ENCODE data around the gene CEP350.

The CEP350 gene

GRCh38 chr1:179954493-179955286 is at the start of gene CEP350:
Gene CEP350, plus strand, starts transcription at chr1:179954810. Its CDS starts 31,372 bp downstream, at chr1:179986182.
- in situ Hi-C loops (cut with MboI; ENCODE audit: low sequenced_read_pairs): no loop called here

- in situ Hi-C loops (cut with MboI; ENCODE audit: low sequenced_read_pairs): no loop called here
These were observed 43.7 kb upstream of the CEP350 start for GRCh38 chr1:179910934-179911333.

- in situ Hi-C loops (cut with MboI; ENCODE audit: low sequenced_read_pairs): no loop called here
These were observed 42.8 kb upstream of the CEP350 start for GRCh38 chr1:179911812-179912211.

GRCh38 chr1:179917601-179918429 is 36.8 kb upstream of the CEP350 start:
- in situ Hi-C loops (cut with MboI; ENCODE audit: low sequenced_read_pairs): no loop called here

GRCh38 chr1:179921472-179921871 is 33.1 kb upstream of the CEP350 start:
- in situ Hi-C loops (cut with MboI; ENCODE audit: low sequenced_read_pairs): no loop called here

- in situ Hi-C loops (cut with MboI; ENCODE audit: low sequenced_read_pairs): no loop called here
These were observed 32.4 kb upstream of the CEP350 start for GRCh38 chr1:179921981-179922872.

- in situ Hi-C loops (cut with MboI; ENCODE audit: low sequenced_read_pairs): no loop called here
These were observed 31.6 kb upstream of the CEP350 start for GRCh38 chr1:179923029-179923428.

- in situ Hi-C loops (cut with MboI; ENCODE audit: low sequenced_read_pairs): no loop called here
These were observed 30.3 kb upstream of the CEP350 start for GRCh38 chr1:179924268-179924667.

- in situ Hi-C loops (cut with MboI; ENCODE audit: low sequenced_read_pairs): no loop called here
These were observed 29.3 kb upstream of the CEP350 start for GRCh38 chr1:179925302-179925701.

GRCh38 chr1:179925922-179926849 is 28.4 kb upstream of the CEP350 start:
- in situ Hi-C loops (cut with MboI; ENCODE audit: low sequenced_read_pairs): no loop called here

GRCh38 chr1:179926850-179927205 is 27.8 kb upstream of the CEP350 start:
- in situ Hi-C loops (cut with MboI; ENCODE audit: low sequenced_read_pairs): no loop called here

GRCh38 chr1:179929955-179930798 is 24.4 kb upstream of the CEP350 start:
- in situ Hi-C loops (cut with MboI; ENCODE audit: low sequenced_read_pairs): no loop called here

GRCh38 chr1:179930867-179931266 is 23.7 kb upstream of the CEP350 start:
- in situ Hi-C loops (cut with MboI; ENCODE audit: low sequenced_read_pairs): no loop called here

- in situ Hi-C loops (cut with MboI; ENCODE audit: low sequenced_read_pairs): no loop called here
These were observed 21.4 kb upstream of the CEP350 start for GRCh38 chr1:179933219-179933618.

- in situ Hi-C loops (cut with MboI; ENCODE audit: low sequenced_read_pairs): no loop called here
These were observed 18.6 kb upstream of the CEP350 start for GRCh38 chr1:179935909-179936496.

- in situ Hi-C loops (cut with MboI; ENCODE audit: low sequenced_read_pairs): no loop called here
These were observed 16.8 kb upstream of the CEP350 start for GRCh38 chr1:179937668-179938254.

- in situ Hi-C loops (cut with MboI; ENCODE audit: low sequenced_read_pairs): no loop called here
These were observed 15.9 kb upstream of the CEP350 start for GRCh38 chr1:179938752-179939151.

GRCh38 chr1:179939941-179940340 is 14.7 kb upstream of the CEP350 start:
- in situ Hi-C loops (cut with MboI; ENCODE audit: low sequenced_read_pairs): no loop called here

Data from hTERT RPE-1 (cell line).